ENCODE measurements around the gene MOB3C.

MOB3C gene

DNA sequence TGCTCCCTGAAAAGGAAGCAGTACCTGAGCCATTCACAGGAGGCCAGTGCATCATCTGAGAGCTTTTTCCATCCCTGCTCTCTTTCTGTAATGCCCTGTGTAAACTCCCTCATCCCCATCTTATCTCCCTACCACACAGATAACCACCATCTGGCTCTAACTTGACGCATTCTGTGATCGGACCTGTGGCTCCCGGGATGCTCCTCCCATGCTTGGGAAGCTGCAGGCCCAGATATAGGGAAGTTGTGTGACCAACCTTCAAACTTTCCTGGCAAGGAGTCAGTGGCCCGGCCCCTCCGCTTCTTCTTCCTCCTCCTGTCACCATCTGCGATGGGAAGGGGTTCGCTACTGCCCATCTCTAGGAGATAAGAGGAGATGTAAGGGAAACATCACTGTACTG lies 33.6 kb downstream of the MOB3C start:
- Histone ChIP-seq H2BK12ac (ENCODE audit: low read length in 2 of 2) (no peak overlapping the region), H2BK15ac (ENCODE audit: low read depth, poor library complexity, severe bottlenecking) (no peak overlapping the region), H3K4me2 (ENCODE audit: low read length, poor library complexity, severe bottlenecking) (no peak overlapping the region), H2BK120ac (ENCODE audit: low read depth, low read length) (no peak overlapping the region), H3K9me3 (ENCODE audit: control insufficient read depth, low read length) (no peaks in the 10 kb centered on the region), H3K4me1 (ENCODE audit: control insufficient read depth, insufficient read depth, low read depth, low read length) (no peaks in the 10 kb centered on the region), H3K4ac (ENCODE audit: low read depth in 1 of 2, low read length in 2 of 2) (no peak overlapping the region), H3K14ac (ENCODE audit: low read length in 2 of 2) (no peak overlapping the region), H3K18ac (ENCODE audit: low read depth in 1 of 2, low read length in 2 of 2) (no peak overlapping the region), H2BK5ac (ENCODE audit: low read depth, low read length, poor library complexity, severe bottlenecking) (no peak overlapping the region), H4K8ac (ENCODE audit: low read length) (no peak overlapping the region), H2AFZ (ENCODE audit: low read depth, low read length) (no peak overlapping the region), H3K23ac (ENCODE audit: low read length in 2 of 2) (no peak overlapping the region), H3K27me3 (ENCODE audit: control insufficient read depth in 1 of 2, insufficient read depth in 1 of 2, low read length in 2 of 2) (no peaks in the 10 kb centered on the region), H3K4me3 (ENCODE audit: insufficient read depth in 1 of 2, low read depth in 1 of 2, low read length in 2 of 2) (no peak overlapping the region), H3K36me3 (ENCODE audit: control insufficient read depth in 1 of 2, insufficient read depth in 2 of 2, low read depth in 1 of 2, low read length in 2 of 2) (peaks cover 54 to 80% of the 10 kb centered on the region in 2 experiments), H2AK5ac (ENCODE audit: low read length, severe bottlenecking) (no peak overlapping the region), H3K9ac (ENCODE audit: low read length) (no peak overlapping the region), H3K27ac (ENCODE audit: low read length, poor library complexity, severe bottlenecking) (no peak overlapping the region), H4K91ac (ENCODE audit: low read length) (no peak overlapping the region), H3K79me1 (replicated peaks; ENCODE audit: low read length, poor library complexity, severe bottlenecking) (peaks cover 5% of the 10 kb centered on the region)
- DNase-seq: no peak
- 90% methylated on average over 7 of the region's 7 CpGs for WGBS

GRCh38 chr1:46581681-46582455 lies 34.7 kb downstream of the MOB3C start:
- H3K4me1 ChIP-seq (ENCODE audit: control insufficient read depth, insufficient read depth, low read depth, low read length): no peaks in the 10 kb centered on the region
- no peak overlapping the region for H3K23ac ChIP-seq (ENCODE audit: low read length in 2 of 2)
- no peak overlapping the region for H2BK5ac ChIP-seq (ENCODE audit: low read depth, low read length, poor library complexity, severe bottlenecking)
- H3K79me1 ChIP-seq (replicated peaks; ENCODE audit: low read length, poor library complexity, severe bottlenecking): peaks cover 5% of the 10 kb centered on the region
- H4K91ac ChIP-seq (ENCODE audit: low read length): no peak overlapping the region
- no peak for DNase-seq
- no peak overlapping the region for H4K8ac ChIP-seq (ENCODE audit: low read length)
- H2AFZ ChIP-seq (ENCODE audit: low read depth, low read length): no peak overlapping the region
- H2AK5ac ChIP-seq (ENCODE audit: low read length, severe bottlenecking): no peak overlapping the region
- H2BK12ac ChIP-seq (ENCODE audit: low read length in 2 of 2): no peak overlapping the region
- peaks cover 56 to 87% of the 10 kb centered on the region in 2 experiments for H3K36me3 ChIP-seq (ENCODE audit: control insufficient read depth in 1 of 2, insufficient read depth in 2 of 2, low read depth in 1 of 2, low read length in 2 of 2)
- H3K4ac ChIP-seq (ENCODE audit: low read depth in 1 of 2, low read length in 2 of 2): no peak overlapping the region
- no peak overlapping the region for H3K27ac ChIP-seq (ENCODE audit: low read length, poor library complexity, severe bottlenecking)
- no peaks in the 10 kb centered on the region for H3K27me3 ChIP-seq (ENCODE audit: control insufficient read depth in 1 of 2, insufficient read depth in 1 of 2, low read length in 2 of 2)
- H3K18ac ChIP-seq (ENCODE audit: low read depth in 1 of 2, low read length in 2 of 2): no peak overlapping the region
- H3K4me3 ChIP-seq (ENCODE audit: insufficient read depth in 1 of 2, low read depth in 1 of 2, low read length in 2 of 2): no peak overlapping the region
- H3K4me2 ChIP-seq (ENCODE audit: low read length, poor library complexity, severe bottlenecking): no peak overlapping the region
- no peak overlapping the region for H2BK120ac ChIP-seq (ENCODE audit: low read depth, low read length)
- H3K9ac ChIP-seq (ENCODE audit: low read length): no peak overlapping the region
- H3K9me3 ChIP-seq (ENCODE audit: control insufficient read depth, low read length): no peaks in the 10 kb centered on the region
- no peak overlapping the region for H2BK15ac ChIP-seq (ENCODE audit: low read depth, poor library complexity, severe bottlenecking)
- no peak overlapping the region for H3K14ac ChIP-seq (ENCODE audit: low read length in 2 of 2)
- 100% methylated on average over 3 of the region's 4 CpGs for WGBS

DNA sequence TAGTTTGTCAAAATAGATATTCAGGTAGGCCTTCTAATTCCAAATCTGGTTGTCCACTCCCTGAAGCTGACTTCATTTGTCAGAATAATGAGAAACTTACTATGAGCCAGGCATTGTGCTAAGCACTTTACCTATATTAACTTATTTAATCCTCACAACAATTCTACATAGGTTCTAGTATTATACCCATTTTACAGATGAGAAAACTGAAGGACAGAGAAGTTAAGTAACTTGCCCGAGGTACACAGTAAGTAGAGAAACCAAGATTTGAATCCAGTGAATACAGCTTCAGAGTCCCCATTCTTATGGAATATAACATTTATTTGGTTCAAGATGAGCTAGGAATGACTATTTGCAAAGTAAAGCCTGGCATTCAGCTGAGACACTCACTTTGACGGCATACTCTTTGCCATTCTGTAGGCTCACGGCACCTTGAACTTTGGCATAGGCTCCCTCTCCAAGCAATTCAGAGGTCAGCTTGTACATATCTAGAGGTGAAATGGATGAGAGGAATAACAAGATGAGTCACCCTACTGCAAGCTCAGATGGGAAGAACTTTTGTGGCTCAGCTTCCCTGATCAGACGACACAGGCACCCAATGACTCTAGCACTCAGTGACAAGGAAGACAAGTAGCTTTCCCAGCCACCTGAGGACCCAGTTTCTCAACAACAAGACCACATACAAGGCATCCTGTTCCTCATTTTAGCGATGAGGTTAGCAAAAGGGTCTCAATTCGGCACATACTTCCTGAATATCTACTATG lies 36.3 kb downstream of the MOB3C start:
- H2BK5ac ChIP-seq (ENCODE audit: low read depth, low read length, poor library complexity, severe bottlenecking): no peak overlapping the region
- H3K27me3 ChIP-seq (ENCODE audit: control insufficient read depth in 1 of 2, insufficient read depth in 1 of 2, low read length in 2 of 2): no peaks in the 10 kb centered on the region
- H2BK15ac ChIP-seq (ENCODE audit: low read depth, poor library complexity, severe bottlenecking): no peak overlapping the region
- WGBS: 88% methylated on average over 5 of the region's 6 CpGs
- no peak overlapping the region for H3K9ac ChIP-seq (ENCODE audit: low read length)
- no peak overlapping the region for H3K27ac ChIP-seq (ENCODE audit: low read length, poor library complexity, severe bottlenecking)
- H4K91ac ChIP-seq (ENCODE audit: low read length): no peak overlapping the region
- H2BK12ac ChIP-seq (ENCODE audit: low read length in 2 of 2): no peak overlapping the region
- H4K8ac ChIP-seq (ENCODE audit: low read length): no peak overlapping the region
- H3K14ac ChIP-seq (ENCODE audit: low read length in 2 of 2): no peak overlapping the region
- no peak overlapping the region for H2BK120ac ChIP-seq (ENCODE audit: low read depth, low read length)
- H2AFZ ChIP-seq (ENCODE audit: low read depth, low read length): no peak overlapping the region
- H3K4me1 ChIP-seq (ENCODE audit: control insufficient read depth, insufficient read depth, low read depth, low read length): no peaks in the 10 kb centered on the region
- no peak for DNase-seq
- H3K36me3 ChIP-seq (ENCODE audit: control insufficient read depth in 1 of 2, insufficient read depth in 2 of 2, low read depth in 1 of 2, low read length in 2 of 2): peaks cover 58 to 84% of the 10 kb centered on the region in 2 experiments
- H3K4me2 ChIP-seq (ENCODE audit: low read length, poor library complexity, severe bottlenecking): no peak overlapping the region
- no peak overlapping the region for H3K4ac ChIP-seq (ENCODE audit: low read depth in 1 of 2, low read length in 2 of 2)
- no peaks in the 10 kb centered on the region for H3K9me3 ChIP-seq (ENCODE audit: control insufficient read depth, low read length)
- H3K79me1 ChIP-seq (replicated peaks; ENCODE audit: low read length, poor library complexity, severe bottlenecking): peaks cover 5% of the 10 kb centered on the region
- H3K23ac ChIP-seq (ENCODE audit: low read length in 2 of 2): no peak overlapping the region
- no peak overlapping the region for H3K4me3 ChIP-seq (ENCODE audit: insufficient read depth in 1 of 2, low read depth in 1 of 2, low read length in 2 of 2)
- no peak overlapping the region for H3K18ac ChIP-seq (ENCODE audit: low read depth in 1 of 2, low read length in 2 of 2)
- no peak overlapping the region for H2AK5ac ChIP-seq (ENCODE audit: low read length, severe bottlenecking)

DNA sequence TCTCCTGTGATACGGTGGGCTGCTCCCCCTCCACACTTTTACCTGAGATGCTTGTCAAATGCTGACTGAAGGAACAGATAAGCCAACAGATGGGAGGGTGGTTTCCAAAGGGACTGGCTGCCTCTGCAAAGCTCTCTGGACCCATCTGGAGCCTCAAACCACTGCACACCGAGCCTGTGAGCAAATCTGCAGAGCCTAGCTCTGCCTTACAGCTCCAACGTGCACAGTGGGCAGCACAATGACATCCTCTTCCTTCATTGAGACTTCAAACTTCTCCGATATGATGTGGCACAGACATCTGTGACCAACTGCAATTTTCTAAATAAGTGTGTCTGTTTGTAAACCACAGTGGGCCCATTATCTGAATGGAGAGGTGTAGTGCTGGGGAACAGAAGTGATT lies 38.9 kb downstream of the MOB3C start:
- Histone ChIP-seq H2AK5ac (ENCODE audit: low read length, severe bottlenecking) (no peak overlapping the region), H3K23ac (ENCODE audit: low read length in 2 of 2) (no peak overlapping the region), H3K9ac (ENCODE audit: low read length) (no peak overlapping the region), H2AFZ (ENCODE audit: low read depth, low read length) (no peak overlapping the region), H3K4me3 (ENCODE audit: insufficient read depth in 1 of 2, low read depth in 1 of 2, low read length in 2 of 2) (no peak overlapping the region), H3K36me3 (ENCODE audit: control insufficient read depth in 1 of 2, insufficient read depth in 2 of 2, low read depth in 1 of 2, low read length in 2 of 2) (peaks cover 44 to 74% of the 10 kb centered on the region in 2 experiments), H3K27ac (ENCODE audit: low read length, poor library complexity, severe bottlenecking) (no peak overlapping the region), H3K18ac (ENCODE audit: low read depth in 1 of 2, low read length in 2 of 2) (no peak overlapping the region), H2BK5ac (ENCODE audit: low read depth, low read length, poor library complexity, severe bottlenecking) (no peak overlapping the region), H3K4me2 (ENCODE audit: low read length, poor library complexity, severe bottlenecking) (no peak overlapping the region), H4K91ac (ENCODE audit: low read length) (no peak overlapping the region), H3K4me1 (ENCODE audit: control insufficient read depth, insufficient read depth, low read depth, low read length) (no peaks in the 10 kb centered on the region), H3K79me1 (replicated peaks; ENCODE audit: low read length, poor library complexity, severe bottlenecking) (peaks cover 2% of the 10 kb centered on the region), H3K27me3 (ENCODE audit: control insufficient read depth in 1 of 2, insufficient read depth in 1 of 2, low read length in 2 of 2) (no peaks in the 10 kb centered on the region), H3K14ac (ENCODE audit: low read length in 2 of 2) (no peak overlapping the region), H4K8ac (ENCODE audit: low read length) (no peak overlapping the region), H3K4ac (ENCODE audit: low read depth in 1 of 2, low read length in 2 of 2) (no peak overlapping the region), H2BK15ac (ENCODE audit: low read depth, poor library complexity, severe bottlenecking) (no peak overlapping the region), H3K9me3 (ENCODE audit: control insufficient read depth, low read length) (no peaks in the 10 kb centered on the region), H2BK120ac (ENCODE audit: low read depth, low read length) (no peak overlapping the region), H2BK12ac (ENCODE audit: low read length in 2 of 2) (no peak overlapping the region)
- 97% methylated on average over 3 of the region's 4 CpGs for WGBS
- no peak for DNase-seq
